ENCODE measurements around the gene MLC1. TPM values are rescaled to one million over a fixed set of nuclear protein-coding genes. Genes with fewer than 3 reads are reported as not detected.
A peak's percentile ranks its signal among the peaks of the same experiment; 100 is the strongest.

Gene MLC1
- total and polyA plus RNA-seq, 4 donors: 0.16 to 2.1 (median 0.39) TPM; not detected in 1

- no peak overlapping the region for H3K4me3 ChIP-seq (ENCODE audit: low read length in 2 of 2)
- H3K36me3 ChIP-seq (ENCODE audit: control insufficient read depth in 1 of 2, insufficient read depth in 2 of 2, low read length in 1 of 2): no peaks in the 10 kb centered on the region
- DNase-seq (no peak), ATAC-seq (ENCODE audit: low FRiP score) (no peak)
- H3K4me1 ChIP-seq (ENCODE audit: control insufficient read depth in 1 of 2, insufficient read depth in 2 of 2, low read length in 2 of 2): no peaks in the 10 kb centered on the region
- WGBS, 2 donors: 91 to 95% methylated on average over 9 of the region's 9 CpGs
- H3K27ac ChIP-seq (ENCODE audit: low read depth in 1 of 2, low read length in 2 of 2): no peak overlapping the region
- H3K27me3 ChIP-seq (ENCODE audit: control insufficient read depth in 1 of 2, insufficient read depth in 2 of 2, low read length in 1 of 2): no peaks in the 10 kb centered on the region
- H3K9me3 ChIP-seq (ENCODE audit: control insufficient read depth, low read length): no peaks in the 10 kb centered on the region
- intact Hi-C loops (cut with DNase I): no loop called here
Measured at GRCh38 chr22:50107529-50107928, 22.3 kb upstream of the MLC1 start.

GRCh38 chr22:50105208-50106100, 20.2 kb upstream of the MLC1 start:
- no peaks in the 10 kb centered on the region for H3K27me3 ChIP-seq (ENCODE audit: control insufficient read depth in 1 of 2, insufficient read depth in 2 of 2, low read length in 1 of 2)
- WGBS, 2 donors: 63 to 68% methylated on average over 9 of the region's 9 CpGs
- no peak for ATAC-seq (ENCODE audit: low FRiP score)

GRCh38 chr22:50104141-50104544, 18.9 kb upstream of the MLC1 start:
- peak in 1 of 2 donors; percentile 36 for DNase-seq
- intact Hi-C loops (cut with DNase I): no loop called here
- 80 to 86% methylated on average over 6 of the region's 6 CpGs for WGBS, 2 donors

More at GRCh38 chr22:50105208-50106100, 20.2 kb upstream of the MLC1 start:
- H3K27ac ChIP-seq (ENCODE audit: low read depth in 1 of 2, low read length in 2 of 2): no peak overlapping the region
- no peak overlapping the region for H3K4me3 ChIP-seq (ENCODE audit: low read length in 2 of 2)
- H3K36me3 ChIP-seq (ENCODE audit: control insufficient read depth in 1 of 2, insufficient read depth in 2 of 2, low read length in 1 of 2): no peaks in the 10 kb centered on the region
- H3K4me1 ChIP-seq (ENCODE audit: control insufficient read depth in 1 of 2, insufficient read depth in 2 of 2, low read length in 2 of 2): no peaks in the 10 kb centered on the region
- no peaks in the 10 kb centered on the region for H3K9me3 ChIP-seq (ENCODE audit: control insufficient read depth, low read length)
- DNase-seq: no peak
- intact Hi-C loops (cut with DNase I): no loop called here

GRCh38 chr22:50102946-50103345, 17.7 kb upstream of the MLC1 start:
- no peak overlapping the region for H3K4me3 ChIP-seq (ENCODE audit: low read length in 2 of 2)
- no peaks in the 10 kb centered on the region for H3K27me3 ChIP-seq (ENCODE audit: control insufficient read depth in 1 of 2, insufficient read depth in 2 of 2, low read length in 1 of 2)
- ATAC-seq (ENCODE audit: low FRiP score) (no peak), DNase-seq (peak in 1 of 2 donors; percentile 37)
- no peak overlapping the region for H3K27ac ChIP-seq (ENCODE audit: low read depth in 1 of 2, low read length in 2 of 2)
- intact Hi-C loops (cut with DNase I): no loop called here
- H3K36me3 ChIP-seq (ENCODE audit: control insufficient read depth in 1 of 2, insufficient read depth in 2 of 2, low read length in 1 of 2): no peaks in the 10 kb centered on the region
- H3K4me1 ChIP-seq (ENCODE audit: control insufficient read depth in 1 of 2, insufficient read depth in 2 of 2, low read length in 2 of 2): no peaks in the 10 kb centered on the region
- no peaks in the 10 kb centered on the region for H3K9me3 ChIP-seq (ENCODE audit: control insufficient read depth, low read length)
- 63 to 65% methylated on average over 11 of the region's 11 CpGs for WGBS, 2 donors

More at GRCh38 chr22:50104141-50104544, 18.9 kb upstream of the MLC1 start:
- no peaks in the 10 kb centered on the region for H3K9me3 ChIP-seq (ENCODE audit: control insufficient read depth, low read length)
- H3K27me3 ChIP-seq (ENCODE audit: control insufficient read depth in 1 of 2, insufficient read depth in 2 of 2, low read length in 1 of 2): no peaks in the 10 kb centered on the region
- ATAC-seq (ENCODE audit: low FRiP score): no peak
- no peak overlapping the region for H3K4me3 ChIP-seq (ENCODE audit: low read length in 2 of 2)
- H3K27ac ChIP-seq (ENCODE audit: low read depth in 1 of 2, low read length in 2 of 2): no peak overlapping the region
- no peaks in the 10 kb centered on the region for H3K4me1 ChIP-seq (ENCODE audit: control insufficient read depth in 1 of 2, insufficient read depth in 2 of 2, low read length in 2 of 2)
- H3K36me3 ChIP-seq (ENCODE audit: control insufficient read depth in 1 of 2, insufficient read depth in 2 of 2, low read length in 1 of 2): no peaks in the 10 kb centered on the region

GRCh38 chr22:50101870-50102565, 16.8 kb upstream of the MLC1 start:
- DNase-seq: no peak
- ATAC-seq (ENCODE audit: low FRiP score): no peak
- Histone ChIP-seq H3K4me1 (ENCODE audit: control insufficient read depth in 1 of 2, insufficient read depth in 2 of 2, low read length in 2 of 2) (no peaks in the 10 kb centered on the region), H3K27me3 (ENCODE audit: control insufficient read depth in 1 of 2, insufficient read depth in 2 of 2, low read length in 1 of 2) (no peaks in the 10 kb centered on the region), H3K4me3 (ENCODE audit: low read length in 2 of 2) (no peak overlapping the region), H3K9me3 (ENCODE audit: control insufficient read depth, low read length) (no peaks in the 10 kb centered on the region), H3K36me3 (ENCODE audit: control insufficient read depth in 1 of 2, insufficient read depth in 2 of 2, low read length in 1 of 2) (no peaks in the 10 kb centered on the region), H3K27ac (ENCODE audit: low read depth in 1 of 2, low read length in 2 of 2) (no peak overlapping the region)
- intact Hi-C loops (cut with DNase I): no loop called here
- WGBS, 2 donors: 90 to 92% methylated on average over 10 of the region's 10 CpGs

GRCh38 chr22:50098052-50098451, 12.8 kb upstream of the MLC1 start:
- Histone ChIP-seq H3K27ac (ENCODE audit: low read depth in 1 of 2, low read length in 2 of 2) (no peak overlapping the region), H3K9me3 (ENCODE audit: control insufficient read depth, low read length) (no peaks in the 10 kb centered on the region), H3K36me3 (ENCODE audit: control insufficient read depth in 1 of 2, insufficient read depth in 2 of 2, low read length in 1 of 2) (no peaks in the 10 kb centered on the region), H3K4me1 (ENCODE audit: control insufficient read depth in 1 of 2, insufficient read depth in 2 of 2, low read length in 2 of 2) (no peaks in the 10 kb centered on the region), H3K4me3 (ENCODE audit: low read length in 2 of 2) (no peak overlapping the region), H3K27me3 (ENCODE audit: control insufficient read depth in 1 of 2, insufficient read depth in 2 of 2, low read length in 1 of 2) (no peaks in the 10 kb centered on the region)
- intact Hi-C loops (cut with DNase I): no loop called here
- WGBS, 2 donors: 94 to 95% methylated on average over 3 of the region's 3 CpGs
- DNase-seq: no peak
- no peak for ATAC-seq (ENCODE audit: low FRiP score)

GRCh38 chr22:50092342-50092741, 7.1 kb upstream of the MLC1 start:
- intact Hi-C loops (cut with DNase I): no loop called here
- ATAC-seq (ENCODE audit: low FRiP score) (no peak), DNase-seq (peak in 1 of 2 donors; percentile 17)
- 68 to 71% methylated on average over 5 of the region's 5 CpGs for WGBS, 2 donors
- no peaks in the 10 kb centered on the region for H3K36me3 ChIP-seq (ENCODE audit: control insufficient read depth in 1 of 2, insufficient read depth in 2 of 2, low read length in 1 of 2)
- no peaks in the 10 kb centered on the region for H3K27me3 ChIP-seq (ENCODE audit: control insufficient read depth in 1 of 2, insufficient read depth in 2 of 2, low read length in 1 of 2)
- peaks cover 2% of the 10 kb centered on the region for H3K9me3 ChIP-seq (ENCODE audit: control insufficient read depth, low read length)
- H3K27ac ChIP-seq (ENCODE audit: low read depth in 1 of 2, low read length in 2 of 2): no peak overlapping the region
- H3K4me1 ChIP-seq (ENCODE audit: control insufficient read depth in 1 of 2, insufficient read depth in 2 of 2, low read length in 2 of 2): no peaks in the 10 kb centered on the region
- H3K4me3 ChIP-seq (ENCODE audit: low read length in 2 of 2): no peak overlapping the region

- Histone ChIP-seq H3K27ac (ENCODE audit: low read depth in 1 of 2, low read length in 2 of 2) (no peak overlapping the region), H3K4me1 (ENCODE audit: control insufficient read depth in 1 of 2, insufficient read depth in 2 of 2, low read length in 2 of 2) (no peaks in the 10 kb centered on the region), H3K36me3 (ENCODE audit: control insufficient read depth in 1 of 2, insufficient read depth in 2 of 2, low read length in 1 of 2) (no peaks in the 10 kb centered on the region), H3K4me3 (ENCODE audit: low read length in 2 of 2) (no peak overlapping the region), H3K27me3 (ENCODE audit: control insufficient read depth in 1 of 2, insufficient read depth in 2 of 2, low read length in 1 of 2) (no peaks in the 10 kb centered on the region), H3K9me3 (ENCODE audit: control insufficient read depth, low read length) (peaks cover 2% of the 10 kb centered on the region)
- DNase-seq (peak in 1 of 2 donors; percentile 65), ATAC-seq (ENCODE audit: low FRiP score) (no peak)
- intact Hi-C loops (cut with DNase I): no loop called here
- 87 to 88% methylated on average over 29 of the region's 29 CpGs for WGBS, 2 donors
Measured at GRCh38 chr22:50091092-50091768, 6.0 kb upstream of the MLC1 start.

Data from aorta (tissue), 5 donors.